GM23248 (cell line): ENCODE results near the gene HMCES.

Experiments used
- EZH2 ChIP-seq: fragments of 200-600 bp; sonication (generic); IDR thresholded peaks from 2 replicates; pipeline ENCODE4 v1.6.1; 2018; ENCODE audit warnings: antibody characterized with exemption, mild to moderate bottlenecking; ENCODE audit not compliant: insufficient read depth, poor library complexity, severe bottlenecking
- EZH2phosphoT487 ChIP-seq: fragments of 200-600 bp; sonication (generic); IDR thresholded peaks from 2 replicates; pipeline ENCODE4 v1.6.1; 2018; ENCODE audit warnings: antibody characterized with exemption, moderate library complexity, mild to moderate bottlenecking, low read depth; ENCODE audit not compliant: insufficient read depth

- TF ChIP-seq EZH2, result no peak
- no peak for TF ChIP-seq EZH2phosphoT487
Measured at GRCh38 chr3:129314386-129315222, 35.9 kb downstream of the HMCES start.
